ENCODE measurements around the gene TCF4. TPM values are rescaled to one million over a fixed set of nuclear protein-coding genes. Genes with fewer than 3 reads are reported as not detected.

The TCF4 gene
- total RNA-seq, 4 donors from 2014 or later = 30.3 to 51.1 (median 40.1) TPM

DNA sequence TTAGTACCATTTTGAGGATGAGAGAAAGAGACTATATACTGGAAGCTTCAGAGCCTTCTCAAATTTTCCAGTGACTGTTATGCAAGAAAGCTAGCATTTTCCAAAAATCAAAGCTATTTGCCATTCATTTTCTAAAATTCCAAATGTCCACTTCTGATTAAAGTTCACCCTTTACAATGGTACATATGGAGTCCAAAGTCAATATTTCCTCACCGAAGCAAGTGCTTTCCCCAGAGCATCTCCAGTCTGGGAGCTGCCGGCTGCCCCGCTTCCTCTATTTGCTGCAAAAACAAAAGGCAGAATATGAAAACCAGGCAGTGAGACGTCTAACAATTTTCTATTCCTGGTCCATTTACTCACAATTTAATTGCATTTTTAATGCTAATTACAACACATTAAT, 326.7 kb downstream of the TCF4 start:
- intact Hi-C loops (cut with DNase I; ENCODE audit: low total_unique reads) = no loop called here
- Histone ChIP-seq H3K27me3 (no peaks in the 10 kb centered on the region), H3K27ac (no peak overlapping the region), H3K36me3 (peaks cover 0 to 5% (median 2%) of the 10 kb centered on the region in 4 donors), H3K9me3 (no peaks in the 10 kb centered on the region), H3K4me3 (no peak overlapping the region), H3K4me1 (peaks cover 0 to 9% (median 0%) of the 10 kb centered on the region in 4 donors)
- TF ChIP-seq CTCF (IDR thresholded peaks at IDR 0.05) = no peak
- TF ChIP-seq POLR2AphosphoS5 (IDR thresholded peaks at IDR 0.05) = no peak
- TF ChIP-seq POLR2A (IDR thresholded peaks at IDR 0.05) = no peak
- TF ChIP-seq EP300 (IDR thresholded peaks at IDR 0.05; ENCODE audit: low read depth) = no peak
- in situ Hi-C loops (cut with MboI; ENCODE audit: low pct_ligation_motif_present in 1 of 4, low pct_unique_long_range_greater_than_20kb in 1 of 4, low sequenced_read_pairs in 3 of 4) = no loop called here
- DNase-seq = no peak
- WGBS, 2 donors (ENCODE audit: low coverage in 1 of 2) = 66 to 70% methylated on average over 4 of the region's 4 CpGs

GRCh38 chr18:55258088-55258487, 329.9 kb downstream of the TCF4 start:
- peaks cover 0 to 8% (median 2%) of the 10 kb centered on the region in 4 donors for H3K36me3 ChIP-seq
- WGBS, 2 donors (ENCODE audit: low coverage in 1 of 2) = 73 to 87% methylated on average over 4 of the region's 4 CpGs
- no peak for TF ChIP-seq POLR2AphosphoS5 (IDR thresholded peaks at IDR 0.05)
- in situ Hi-C loops (cut with MboI; ENCODE audit: low pct_ligation_motif_present in 1 of 4, low pct_unique_long_range_greater_than_20kb in 1 of 4, low sequenced_read_pairs in 3 of 4) (no loop called here), intact Hi-C loops (cut with DNase I; ENCODE audit: low total_unique reads) (no loop called here)
- no peak for DNase-seq
- no peak overlapping the region for H3K4me3 ChIP-seq
- H3K9me3 ChIP-seq = no peaks in the 10 kb centered on the region
- H3K27me3 ChIP-seq = no peaks in the 10 kb centered on the region
- peaks cover 0 to 2% (median 0%) of the 10 kb centered on the region in 4 donors for H3K4me1 ChIP-seq
- no peak overlapping the region for H3K27ac ChIP-seq

DNA sequence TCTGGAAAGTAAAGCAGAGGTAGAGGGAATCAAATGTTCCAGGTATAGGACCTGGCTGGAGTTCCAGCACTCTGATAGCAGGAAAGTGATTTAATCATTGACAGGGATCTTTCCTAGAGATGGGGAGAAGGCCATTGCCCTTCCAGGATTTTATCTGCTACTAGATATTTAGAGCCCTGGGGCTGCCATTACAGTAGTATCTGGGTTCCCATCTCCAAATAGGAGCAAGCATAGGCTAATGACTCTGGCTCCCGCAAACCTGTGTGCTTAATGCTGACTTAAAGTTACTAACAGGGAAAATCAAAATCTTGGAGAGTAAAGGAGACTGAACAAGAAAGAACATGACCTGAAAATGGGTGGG, 331.1 kb downstream of the TCF4 start:
- H3K27me3 ChIP-seq = no peaks in the 10 kb centered on the region
- no peaks in the 10 kb centered on the region for H3K9me3 ChIP-seq
- TF ChIP-seq POLR2AphosphoS5 (IDR thresholded peaks at IDR 0.05) = no peak
- no peak for TF ChIP-seq EP300 (IDR thresholded peaks at IDR 0.05; ENCODE audit: low read depth)
- TF ChIP-seq POLR2A (IDR thresholded peaks at IDR 0.05) = no peak
- no peak for TF ChIP-seq CTCF (IDR thresholded peaks at IDR 0.05)
- in situ Hi-C loops (cut with MboI; ENCODE audit: low pct_ligation_motif_present in 1 of 4, low pct_unique_long_range_greater_than_20kb in 1 of 4, low sequenced_read_pairs in 3 of 4) (no loop called here), intact Hi-C loops (cut with DNase I; ENCODE audit: low total_unique reads) (no loop called here)
- no peak overlapping the region for H3K27ac ChIP-seq
- 100% methylated on average over 1 of the region's 1 CpG for WGBS, 2 donors (ENCODE audit: low coverage in 1 of 2)
- peaks cover 3 to 13% (median 4%) of the 10 kb centered on the region in 4 donors for H3K4me1 ChIP-seq
- no peak for DNase-seq
- H3K36me3 ChIP-seq = peaks cover 0 to 8% (median 2%) of the 10 kb centered on the region in 4 donors
- no peak overlapping the region for H3K4me3 ChIP-seq

DNA sequence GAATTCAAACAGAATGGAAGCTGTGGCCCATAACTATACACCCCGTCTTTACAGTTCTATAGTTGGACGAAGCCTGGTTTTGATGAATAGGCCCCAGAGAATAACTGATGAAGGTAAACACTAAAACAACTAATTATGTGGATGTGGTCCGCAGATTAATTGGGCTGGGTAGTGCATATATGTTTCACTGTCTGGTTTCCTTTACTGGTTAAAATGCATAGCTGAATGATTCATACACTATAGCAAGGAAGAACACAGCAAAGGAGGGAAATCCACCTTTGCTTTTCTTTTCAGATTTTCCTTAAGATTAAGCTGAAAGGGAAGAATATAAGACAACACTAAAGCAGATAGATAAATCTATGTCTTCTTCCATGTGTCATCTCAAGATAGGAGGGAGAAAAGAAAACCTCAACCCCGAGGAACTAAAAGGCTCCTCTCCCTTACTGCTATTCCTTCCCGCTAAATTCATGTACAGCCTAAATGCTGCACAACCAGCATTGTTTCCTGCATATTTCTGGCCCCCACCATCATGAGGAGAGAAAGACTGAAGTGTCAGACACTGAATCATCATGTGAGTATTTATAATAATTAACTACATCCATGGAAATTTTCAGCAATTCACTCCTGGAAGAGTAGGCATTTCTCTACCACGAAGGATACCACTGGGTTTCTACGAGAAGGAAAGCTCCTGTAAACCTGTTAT, 331.6 kb downstream of the TCF4 start:
- no peak for DNase-seq
- no peak overlapping the region for H3K27ac ChIP-seq
- peaks cover 0 to 8% (median 2%) of the 10 kb centered on the region in 4 donors for H3K36me3 ChIP-seq
- no peak overlapping the region for H3K4me3 ChIP-seq
- no peaks in the 10 kb centered on the region for H3K9me3 ChIP-seq
- peaks cover 3 to 14% (median 7%) of the 10 kb centered on the region in 4 donors for H3K4me1 ChIP-seq
- WGBS, 2 donors (ENCODE audit: low coverage in 1 of 2) = 80 to 84% methylated on average over 7 of the region's 7 CpGs
- no peaks in the 10 kb centered on the region for H3K27me3 ChIP-seq
- intact Hi-C loops (cut with DNase I; ENCODE audit: low total_unique reads) (no loop called here), in situ Hi-C loops (cut with MboI; ENCODE audit: low pct_ligation_motif_present in 1 of 4, low pct_unique_long_range_greater_than_20kb in 1 of 4, low sequenced_read_pairs in 3 of 4) (no loop called here)
- TF ChIP-seq CTCF (IDR thresholded peaks at IDR 0.05) (no peak), EP300 (IDR thresholded peaks at IDR 0.05; ENCODE audit: low read depth) (no peak), POLR2AphosphoS5 (IDR thresholded peaks at IDR 0.05) (no peak), POLR2A (IDR thresholded peaks at IDR 0.05) (no peak)
